Stimulated activated CD8-positive, alpha-beta memory T cell treated with anti-CD3 and anti-CD28 coated beads, Interleukin-7, amount 100 ng/mL, for 48 hours (primary cell): ENCODE results near the gene SMC2.
A peak's percentile ranks its signal among the peaks of the same experiment; 100 is the strongest.

Experiments
- DNase-seq, 2 donors: peaks; one replicate each; pipeline ENCODE4 v3.0.0-alpha.2; 2020; ENCODE audit warnings: low read depth in 1 of 2; ENCODE audit errors: extremely low read depth in 1 of 2

SMC2 gene

GRCh38 chr9:104093647-104094533 is at the start of gene SMC2:
Gene SMC2, plus strand, starts transcription at chr9:104094309. Its CDS starts 1,076 bp downstream, at chr9:104095385.
- DNase-seq: peak; percentile 80 to 89

- DNase-seq: no peak
Observed at GRCh38 chr9:104068546-104068945, 25.6 kb upstream of the SMC2 start.

- DNase-seq: no peak
Observed at GRCh38 chr9:104069288-104069687, 24.8 kb upstream of the SMC2 start.

- DNase-seq: no peak
Observed at GRCh38 chr9:104071589-104071988, 22.5 kb upstream of the SMC2 start.

- no peak for DNase-seq
Observed at GRCh38 chr9:104073098-104073769, 20.9 kb upstream of the SMC2 start.

GRCh38 chr9:104073770-104074133 is 20.4 kb upstream of the SMC2 start:
- DNase-seq: no peak

- no peak for DNase-seq
Observed at GRCh38 chr9:104074876-104075275, 19.2 kb upstream of the SMC2 start.

- no peak for DNase-seq
Observed at GRCh38 chr9:104075801-104076753, 18.0 kb upstream of the SMC2 start.

- no peak for DNase-seq
Observed at GRCh38 chr9:104078596-104078995, 15.5 kb upstream of the SMC2 start.

- DNase-seq: no peak
Observed at GRCh38 chr9:104080983-104081382, 13.1 kb upstream of the SMC2 start.

GRCh38 chr9:104082168-104082567 is 11.9 kb upstream of the SMC2 start:
- DNase-seq: no peak

GRCh38 chr9:104085525-104085924 is 8.6 kb upstream of the SMC2 start:
- no peak for DNase-seq

- DNase-seq: no peak
Observed at GRCh38 chr9:104087894-104088293, 6.2 kb upstream of the SMC2 start.

- DNase-seq: no peak
Observed at GRCh38 chr9:104088416-104088815, 5.7 kb upstream of the SMC2 start.

GRCh38 chr9:104090578-104090977 is 3.5 kb upstream of the SMC2 start:
- DNase-seq: no peak

- no peak for DNase-seq
Observed at GRCh38 chr9:104091116-104091515, 3.0 kb upstream of the SMC2 start.

GRCh38 chr9:104091708-104092107 is 2.4 kb upstream of the SMC2 start:
- no peak for DNase-seq

GRCh38 chr9:104092192-104092591 is 1.9 kb upstream of the SMC2 start:
- no peak for DNase-seq

- DNase-seq: no peak
Observed at GRCh38 chr9:104092875-104093600, 1.1 kb upstream of the SMC2 start.

GRCh38 chr9:104094534-104095015 is 466 bp downstream of the SMC2 start:
- no peak for DNase-seq
